GM12878 (cell line): ENCODE data around the gene SARS1.

Experiments used
- CREB1 ChIP-seq: IDR thresholded peaks from 2 replicates; pipeline ENCODE4 v1.6.1; 2012; ENCODE audit warnings: low read depth, mild to moderate bottlenecking, inconsistent platforms
- ELK1 ChIP-seq: IDR thresholded peaks from 2 replicates; pipeline ENCODE4 v1.6.1; 2012; ENCODE audit warnings: low read depth, low read length, improper control_type of control experiment
- KDM1A ChIP-seq: fragments of 200-600 bp; sonication (generic); IDR thresholded peaks from 2 replicates; pipeline ENCODE4 v1.6.1; 2016; ENCODE audit warnings: borderline replicate concordance
- MXI1 ChIP-seq: fragments of 150-350 bp; IDR thresholded peaks from 2 replicates; pipeline ENCODE4 v1.6.1; 2011; ENCODE audit warnings: low read depth, mild to moderate bottlenecking, inconsistent platforms, low read length, improper control_type of control experiment
- POLR2AphosphoS5 ChIP-seq: IDR thresholded peaks from 2 replicates; pipeline ENCODE4 v1.6.1; 2011; ENCODE audit warnings: mild to moderate bottlenecking, low read length, inconsistent platforms
- SUZ12 ChIP-seq: fragments of 200-600 bp; sonication (generic); IDR thresholded peaks from one replicate; pipeline ENCODE4 v1.6.1; 2018; ENCODE audit warnings: antibody characterized with exemption, mild to moderate bottlenecking; ENCODE audit not compliant: unreplicated experiment
- TF ChIP-seq, protein P1 (sequence below): IDR thresholded peaks from 2 replicates; pipeline ENCODE4 v1.6.1; 2011; ENCODE audit warnings: mild to moderate bottlenecking, low read depth, low read length, moderate library complexity; ENCODE audit not compliant: insufficient replicate concordance

- TF ChIP-seq ELK1 (no peak), SUZ12 (no peak), CREB1 (no peak; the same call in 1 of the 2 replicates), MXI1 (no peak), KDM1A (no peak), POLR2AphosphoS5 (no peak)
- TF ChIP-seq, protein P1, sequence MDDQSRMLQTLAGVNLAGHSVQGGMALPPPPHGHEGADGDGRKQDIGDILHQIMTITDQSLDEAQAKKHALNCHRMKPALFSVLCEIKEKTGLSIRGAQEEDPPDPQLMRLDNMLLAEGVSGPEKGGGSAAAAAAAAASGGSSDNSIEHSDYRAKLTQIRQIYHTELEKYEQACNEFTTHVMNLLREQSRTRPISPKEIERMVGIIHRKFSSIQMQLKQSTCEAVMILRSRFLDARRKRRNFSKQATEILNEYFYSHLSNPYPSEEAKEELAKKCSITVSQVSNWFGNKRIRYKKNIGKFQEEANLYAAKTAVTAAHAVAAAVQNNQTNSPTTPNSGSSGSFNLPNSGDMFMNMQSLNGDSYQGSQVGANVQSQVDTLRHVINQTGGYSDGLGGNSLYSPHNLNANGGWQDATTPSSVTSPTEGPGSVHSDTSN, result no peak
Observed at GRCh38 chr1:109263597-109264378, 50.1 kb downstream of the SARS1 start.
